Smooth muscle cell of the brain vasculature (primary cell): ENCODE data around the gene TLE3.
"Not testable (repeated sequence)": the region's sequence is repeated elsewhere in the genome, so short reads cannot be mapped to it uniquely, and the experiment has no call there.

Experiments
- DNase-seq: peaks from one replicate; pipeline ENCODE4 v3.0.0-alpha.2; 2012; ENCODE audit warnings: low read depth, low spot score

TLE3 gene

DNA sequence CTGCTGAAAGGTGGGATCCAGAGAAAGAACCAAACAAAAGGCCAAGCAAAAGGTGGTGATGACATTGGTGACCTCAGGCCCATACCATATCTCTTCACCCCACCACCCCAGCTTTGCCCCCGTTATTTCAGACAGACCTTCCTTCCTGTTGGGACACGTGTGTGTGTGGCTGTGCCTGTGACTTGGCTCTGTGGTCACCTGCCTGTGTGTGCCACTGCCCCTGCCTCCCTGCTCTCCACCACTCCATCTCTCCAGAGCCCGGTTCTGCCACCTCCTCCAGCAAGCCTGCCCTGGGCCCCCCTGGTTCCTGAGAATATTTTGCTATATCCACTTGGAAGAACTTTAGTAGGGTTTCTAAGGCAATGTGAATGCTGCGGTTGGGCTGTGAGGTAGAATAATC lies 28.6 kb upstream of the TLE3 start:
- no peak for DNase-seq

DNA sequence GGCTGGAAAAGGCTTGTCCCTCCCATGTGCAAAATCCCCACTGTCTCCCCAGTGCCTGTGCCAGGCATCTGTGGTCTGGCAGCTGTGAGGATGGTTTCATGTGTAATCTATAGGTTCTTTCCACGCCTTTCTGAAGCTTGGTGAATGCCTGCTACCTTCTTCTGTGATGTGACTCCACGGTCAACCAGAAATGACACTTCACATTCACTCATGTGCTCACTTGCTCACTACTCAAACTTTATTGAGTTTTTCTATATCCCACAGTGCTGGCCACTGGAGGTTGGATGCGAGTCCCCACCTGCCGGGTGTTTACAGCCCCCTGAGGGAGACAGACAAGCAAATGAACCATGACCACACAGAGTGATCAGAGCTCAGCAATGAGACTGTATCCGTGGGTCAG lies 27.9 kb upstream of the TLE3 start:
- no peak for DNase-seq

DNA sequence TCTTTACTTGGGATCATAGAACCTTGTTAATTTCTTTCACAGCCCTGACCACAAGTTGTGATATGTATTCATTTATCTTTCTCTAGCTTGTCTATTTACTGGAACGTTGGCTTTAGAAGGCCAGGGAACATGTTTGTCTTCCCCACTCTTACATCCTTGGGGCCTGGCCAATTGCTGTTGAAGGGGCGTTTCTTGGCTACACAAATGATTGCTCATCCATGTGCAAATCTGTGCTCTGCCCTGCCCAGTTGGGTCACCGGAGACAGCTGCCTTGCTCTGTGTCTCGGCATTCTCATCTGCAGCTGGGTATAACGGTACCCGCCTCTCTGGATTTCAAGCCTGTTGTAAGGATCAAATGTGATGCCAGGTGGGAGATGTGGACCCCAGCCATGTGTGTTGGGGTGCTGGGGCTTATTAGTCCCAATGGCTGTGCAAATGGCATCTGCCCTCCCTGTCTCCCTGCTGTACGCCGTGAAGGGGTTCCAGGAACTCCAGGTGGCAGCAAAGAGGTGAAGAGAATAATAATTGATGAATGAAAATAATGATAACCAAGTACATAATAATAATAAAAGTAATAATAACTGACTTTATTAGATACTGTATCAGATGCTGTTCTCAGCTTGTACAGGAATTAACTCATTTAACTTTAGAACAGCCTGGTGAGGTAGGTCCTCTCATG lies 24.0 kb upstream of the TLE3 start:
- DNase-seq: no peak

DNA sequence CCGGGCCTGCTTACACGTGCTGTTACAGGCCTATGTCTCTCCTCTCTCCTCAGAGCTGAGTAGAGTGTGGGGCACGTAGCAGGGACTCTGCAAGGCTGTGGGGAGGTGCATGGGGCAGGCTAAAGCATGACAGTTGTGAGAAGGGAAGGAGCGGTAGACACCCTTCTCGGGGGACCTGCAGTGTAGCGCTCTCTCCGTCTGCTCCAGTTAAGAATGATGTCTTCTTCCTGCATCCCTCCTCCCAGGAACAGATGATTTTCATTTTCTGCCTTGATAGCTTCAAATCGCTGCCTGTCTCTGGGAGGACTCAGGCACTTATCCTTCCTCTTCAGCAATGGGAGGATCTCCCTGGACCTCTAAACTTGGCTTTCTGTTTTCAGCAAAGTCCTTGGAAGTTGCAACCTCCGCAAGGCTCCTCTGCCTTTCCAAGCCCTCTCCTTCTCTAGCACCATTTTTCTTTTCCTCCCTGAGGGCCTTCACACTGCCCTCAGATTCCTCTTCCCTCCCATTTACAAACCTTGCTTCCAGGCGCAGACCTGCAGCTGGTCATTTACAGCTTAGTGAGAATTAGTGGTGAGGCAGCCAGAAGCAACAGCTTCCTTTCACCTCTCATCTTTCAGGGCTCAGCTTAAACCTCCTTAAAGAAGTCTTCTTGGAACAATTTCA lies 23.4 kb upstream of the TLE3 start:
- no peak for DNase-seq

DNA sequence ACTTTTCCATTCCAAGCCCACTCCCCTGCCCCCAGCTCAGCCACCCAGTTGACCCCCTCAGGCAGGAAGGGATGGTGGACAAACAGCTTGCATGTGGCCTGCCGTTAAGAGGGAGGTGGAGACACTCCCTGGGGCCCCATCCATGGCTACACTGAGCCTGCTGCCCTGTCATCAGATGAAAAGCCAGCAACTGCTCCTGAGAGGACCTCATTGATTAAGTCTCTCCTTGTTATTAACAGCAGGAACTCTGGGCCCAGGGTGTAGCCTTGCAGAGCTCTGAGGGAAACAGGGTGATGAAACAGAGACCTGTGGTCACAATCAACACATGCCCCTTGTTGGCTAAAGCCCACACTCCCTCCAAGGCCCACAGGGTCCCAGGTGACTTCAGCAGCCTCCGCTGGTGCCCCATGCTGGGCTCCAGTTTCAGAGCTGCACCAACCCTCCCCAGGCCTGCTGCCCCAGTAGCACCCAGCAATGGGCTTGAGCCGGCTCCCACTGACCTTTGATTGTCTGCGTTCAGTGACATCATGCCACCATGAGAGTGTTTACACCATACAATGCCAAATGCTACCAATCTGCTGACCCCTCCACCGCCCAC lies 22.3 kb upstream of the TLE3 start:
- DNase-seq: no peak

DNA sequence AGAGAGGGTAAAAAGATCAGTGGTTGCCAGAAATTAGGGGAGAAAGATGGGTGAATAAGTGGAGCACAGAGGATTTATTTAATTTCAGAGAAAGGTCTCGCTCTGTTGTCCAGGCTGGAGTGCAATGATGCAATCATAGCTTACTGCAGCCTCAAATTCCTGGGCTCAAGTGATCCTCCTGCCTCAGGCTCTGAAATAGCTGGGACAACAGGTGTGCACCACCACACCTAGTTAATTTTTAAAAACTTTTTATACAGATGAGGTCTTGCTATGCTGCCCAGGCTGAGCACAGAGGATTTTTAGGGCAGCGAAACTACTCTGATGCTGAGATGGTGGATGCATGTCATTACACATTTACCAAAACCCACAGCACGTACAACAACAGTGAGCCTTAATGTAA lies 20.9 kb upstream of the TLE3 start:
- no peak for DNase-seq

DNA sequence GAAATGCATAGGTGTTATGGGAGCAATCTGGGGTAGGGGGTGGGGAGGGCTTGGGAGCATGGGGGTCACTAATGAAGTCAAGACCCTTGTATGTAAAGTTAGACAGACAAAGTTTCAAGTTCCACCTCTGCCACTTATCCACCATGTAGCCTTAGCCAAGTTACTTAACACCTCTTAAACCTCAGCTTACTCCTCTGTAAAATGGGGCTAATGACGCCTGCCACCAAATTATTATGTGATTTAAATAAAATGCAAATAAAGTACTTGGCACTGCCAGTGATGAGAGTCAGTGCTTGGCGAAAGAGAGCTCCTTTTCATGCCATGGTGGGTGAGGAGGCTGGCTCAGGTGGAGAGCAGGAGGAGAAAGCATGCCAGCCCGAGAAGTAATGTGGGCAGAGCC lies 18.6 kb upstream of the TLE3 start:
- DNase-seq: no peak

DNA sequence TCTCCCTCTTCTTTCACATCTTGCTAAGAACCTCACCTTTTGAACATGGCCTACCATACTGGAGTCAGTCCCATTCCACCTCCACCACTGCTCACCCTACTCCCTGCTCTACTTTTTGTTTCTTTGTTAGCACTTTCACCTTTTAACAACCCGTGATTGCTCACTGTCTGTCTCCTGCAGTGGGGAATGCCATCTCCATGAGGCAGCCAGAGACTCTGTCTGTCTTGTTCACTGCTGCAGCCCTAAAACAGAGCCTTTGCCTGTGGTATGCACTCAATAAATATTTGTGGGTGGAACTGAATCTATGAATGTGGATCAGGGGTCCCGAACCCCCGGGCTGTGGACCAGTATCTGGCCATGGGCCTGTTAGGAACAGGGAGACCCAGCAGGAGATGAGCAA lies 16.5 kb upstream of the TLE3 start:
- DNase-seq: no peak

DNA sequence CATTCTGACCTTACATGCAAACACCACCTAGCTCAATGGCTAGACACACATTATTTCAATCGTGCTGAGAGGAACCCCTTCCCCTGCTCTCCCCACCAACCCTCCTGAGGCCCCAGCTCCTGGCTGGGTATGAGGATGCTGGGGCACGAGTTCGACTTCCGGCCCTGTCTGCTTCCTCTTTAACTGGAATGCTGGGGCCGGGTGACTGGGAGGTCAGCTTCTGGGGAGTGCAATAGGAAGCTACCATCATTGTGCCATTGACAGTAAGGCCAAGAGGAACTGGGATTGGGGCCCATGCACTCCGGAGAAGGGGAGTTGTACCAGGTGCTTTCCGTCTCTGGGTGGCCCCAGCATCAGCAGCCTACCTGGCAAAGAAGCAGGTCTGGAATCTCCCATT lies 15.6 kb upstream of the TLE3 start:
- DNase-seq: no peak

DNA sequence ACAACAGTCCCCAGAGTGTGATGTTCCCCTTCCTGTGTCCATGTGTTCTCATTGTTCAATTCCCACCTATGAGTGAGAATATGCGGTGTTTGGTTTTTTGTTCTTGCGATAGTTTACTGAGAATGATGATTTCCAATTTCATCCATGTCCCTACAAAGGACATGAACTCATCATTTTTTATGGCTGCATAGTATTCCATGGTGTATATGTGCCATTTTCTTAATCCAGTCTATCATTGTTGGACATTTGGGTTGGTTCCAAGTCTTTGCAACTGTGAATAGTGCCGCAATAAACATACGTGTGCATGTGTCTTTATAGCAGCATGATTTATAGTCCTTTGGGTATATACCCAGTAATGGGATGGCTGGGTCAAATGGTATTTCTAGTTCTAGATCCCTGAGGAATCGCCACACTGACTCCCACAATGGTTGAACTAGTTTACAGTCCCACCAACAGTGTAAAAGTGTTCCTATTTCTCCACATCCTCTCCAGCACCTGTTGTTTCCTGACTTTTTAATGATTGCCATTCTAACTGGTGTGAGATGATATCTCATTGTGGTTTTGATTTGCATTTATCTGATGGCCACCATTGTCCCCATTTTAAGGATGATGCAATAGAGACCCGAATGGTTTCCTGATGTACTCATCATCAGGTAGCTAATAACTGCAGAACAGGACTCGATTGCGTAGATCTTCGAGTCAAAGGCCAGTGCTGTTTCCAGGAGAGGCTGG lies 15.0 kb upstream of the TLE3 start:
- not testable (repeated sequence) for DNase-seq

DNA sequence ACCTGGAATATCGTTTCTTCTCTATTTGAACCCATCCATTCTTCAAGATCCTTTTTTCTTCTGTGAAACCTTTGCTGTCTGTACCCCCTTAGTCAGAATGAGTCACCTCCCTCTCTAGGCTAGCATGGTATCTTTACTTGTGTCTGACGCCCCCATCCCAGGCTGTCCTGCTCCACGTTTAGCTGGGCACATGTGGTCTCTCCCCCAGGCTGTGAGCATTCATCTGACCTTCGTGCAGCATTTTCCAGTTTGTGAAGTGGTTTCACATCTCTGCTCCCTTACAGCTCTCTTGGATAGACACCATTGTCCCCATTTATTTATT lies 14.3 kb upstream of the TLE3 start:
- no peak for DNase-seq

DNA sequence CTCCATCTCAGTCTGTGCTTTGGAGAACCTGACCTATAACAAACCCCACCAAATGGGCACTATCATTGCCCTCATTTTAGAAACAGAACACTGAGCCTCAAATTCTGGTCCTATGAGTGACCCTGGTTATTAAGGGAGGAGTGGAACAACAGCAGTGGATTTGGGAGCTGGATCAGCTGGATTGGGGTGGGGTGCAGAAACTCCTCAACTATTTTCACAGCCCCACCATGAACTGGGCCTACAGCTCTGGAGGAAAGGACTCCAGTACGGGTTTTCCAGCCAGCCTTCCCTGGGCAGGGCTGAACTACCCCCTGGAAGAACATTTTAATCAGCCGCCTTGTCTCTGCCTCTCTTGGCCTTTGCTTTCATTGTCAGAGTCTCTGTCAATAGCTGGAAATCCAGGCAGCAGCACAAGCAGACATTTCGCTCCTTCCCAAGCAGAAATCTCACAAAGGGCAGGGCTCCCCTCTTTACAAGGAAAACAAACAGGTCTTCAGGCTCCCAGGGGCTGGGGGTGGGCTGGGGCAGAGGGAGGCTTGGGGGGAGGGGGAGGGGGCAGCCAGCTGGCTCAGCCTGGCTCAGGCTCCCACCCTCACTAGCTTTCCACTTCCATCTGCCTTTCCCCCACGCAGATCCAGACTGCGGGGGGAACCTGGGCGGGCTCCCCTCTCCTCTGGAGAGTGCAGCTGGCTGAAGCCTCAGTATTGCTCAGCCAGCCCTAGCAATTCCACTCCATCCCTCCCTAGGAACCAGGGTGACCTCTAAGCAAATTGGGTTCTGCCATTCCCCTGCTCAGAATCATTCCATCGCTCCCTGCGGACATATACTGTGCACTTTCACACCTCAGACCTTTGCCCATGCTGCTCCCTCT lies 13.7 kb upstream of the TLE3 start:
- DNase-seq: peak; percentile 45

DNA sequence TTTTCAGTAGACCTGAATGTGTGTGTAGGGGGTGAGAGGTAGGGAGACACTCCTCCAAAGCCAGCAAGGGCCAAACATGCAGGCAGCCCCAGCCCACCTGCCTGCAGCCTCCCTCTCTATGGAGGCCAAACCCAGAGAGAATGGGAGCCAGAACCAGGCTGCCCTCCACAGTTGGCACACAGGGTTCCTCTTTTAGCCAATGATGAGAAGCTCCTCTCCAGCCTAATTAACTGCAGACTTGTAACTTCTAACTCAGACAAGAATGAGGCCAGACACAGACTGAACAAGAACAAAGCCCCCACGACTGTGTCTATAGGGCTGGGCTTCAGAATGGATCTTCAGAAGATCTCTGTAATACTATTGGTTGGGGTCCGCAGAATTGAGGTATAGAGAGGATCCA lies 12.3 kb upstream of the TLE3 start:
- DNase-seq: no peak

DNA sequence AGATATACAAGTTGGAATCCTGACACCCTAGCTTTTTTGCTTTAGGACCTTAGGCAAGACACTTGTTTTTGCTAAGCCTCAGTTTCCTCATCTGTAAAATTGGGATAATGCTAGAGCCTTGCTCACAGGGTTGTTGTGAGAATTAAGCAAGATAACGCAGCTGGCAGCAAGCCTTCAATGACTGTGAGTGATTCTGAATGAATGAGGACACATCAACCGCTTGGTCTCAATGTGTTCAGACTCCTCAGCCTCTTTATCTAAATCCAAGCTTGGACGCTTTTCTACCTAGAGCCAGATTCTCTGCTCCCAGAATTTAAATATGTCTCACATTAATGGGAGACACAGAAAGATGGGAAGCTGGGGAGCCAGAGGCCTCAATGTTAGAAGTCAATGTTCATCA lies 11.8 kb upstream of the TLE3 start:
- DNase-seq: no peak

DNA sequence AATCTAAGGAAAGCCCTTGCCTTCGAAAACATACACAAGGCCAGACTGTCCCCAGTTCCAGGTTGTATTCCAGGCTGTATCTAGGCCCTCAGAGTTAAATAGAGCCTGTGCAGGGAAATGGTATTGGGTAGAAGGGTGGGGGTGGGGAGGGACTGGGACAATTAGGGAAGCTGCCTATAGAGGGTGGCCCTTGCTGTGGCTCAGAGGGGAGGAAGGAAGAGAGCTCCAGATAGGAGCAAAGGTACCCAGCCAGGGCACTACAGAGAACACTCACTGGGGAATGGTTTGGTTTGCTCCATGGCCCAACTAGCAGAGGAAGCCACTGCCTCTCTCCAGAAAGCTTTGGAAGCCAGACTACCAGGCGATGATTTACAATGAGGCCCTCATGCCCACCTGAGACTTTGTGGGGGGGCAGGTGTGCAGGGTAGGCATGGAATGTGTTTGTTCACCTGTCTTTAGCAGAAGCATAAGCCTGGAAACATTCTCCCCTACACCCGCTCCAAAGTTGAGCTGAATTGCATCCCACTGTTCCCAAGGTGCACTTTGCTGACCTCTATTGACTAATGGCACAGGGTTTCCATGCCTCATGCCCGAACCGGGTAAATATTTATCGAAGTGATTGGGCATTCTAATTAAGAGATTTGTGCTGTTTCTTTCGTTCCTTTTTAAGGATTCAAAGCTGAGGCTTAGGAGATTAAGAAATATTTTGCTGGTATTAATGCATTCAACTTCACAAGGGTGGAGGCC lies 6.3 kb upstream of the TLE3 start:
- no peak for DNase-seq

DNA sequence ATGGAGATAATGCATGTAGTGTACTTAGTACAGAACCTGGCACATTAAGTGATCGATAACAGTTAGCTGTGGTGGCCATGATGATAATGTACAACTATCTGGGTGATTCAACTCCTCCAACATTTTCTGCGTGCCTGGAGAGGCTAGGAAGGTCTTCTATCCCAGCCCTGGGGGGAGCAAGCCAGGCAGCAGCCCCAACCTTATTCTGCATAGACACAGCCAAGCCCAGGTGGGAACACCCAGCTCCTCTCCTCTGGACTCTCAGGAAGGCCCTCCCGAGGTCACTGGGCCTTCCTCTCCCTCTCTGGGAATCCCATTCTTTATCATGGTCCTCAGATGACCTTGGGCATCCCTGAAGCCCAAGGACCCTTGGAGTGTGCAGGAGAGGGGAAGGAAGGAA lies 5.1 kb upstream of the TLE3 start:
- no peak for DNase-seq

DNA sequence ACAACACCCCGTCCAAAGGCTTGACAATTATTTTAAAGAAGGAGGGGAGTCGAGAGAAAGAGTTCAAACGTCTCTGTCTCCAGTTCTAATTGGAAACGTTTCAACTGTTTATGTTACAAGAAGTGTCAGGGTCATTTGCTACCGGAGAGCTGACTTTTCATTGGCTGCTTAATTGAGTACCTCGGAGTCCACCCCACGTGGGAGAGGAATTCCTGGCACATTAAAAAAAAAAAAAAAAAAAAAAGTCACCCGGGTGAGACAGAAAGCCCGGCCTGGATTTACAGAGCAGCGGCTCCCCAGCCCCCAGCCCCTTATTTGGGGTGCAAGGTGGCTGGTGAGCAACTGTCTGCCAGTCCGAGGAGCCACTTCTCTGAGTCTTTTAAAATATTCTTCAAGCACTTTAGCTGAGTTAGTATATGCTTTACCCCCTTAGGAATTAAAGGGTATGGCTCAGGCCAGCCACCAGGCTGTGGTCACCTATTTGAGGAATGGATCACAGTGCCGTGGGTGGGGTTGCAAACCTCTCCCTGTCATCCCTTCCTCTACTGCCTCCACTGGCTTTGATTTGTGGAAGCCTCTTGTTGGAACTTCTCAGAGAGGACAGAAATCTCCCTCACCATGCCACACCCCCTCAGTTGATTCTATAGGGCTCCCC lies 3.9 kb upstream of the TLE3 start:
- DNase-seq: peak; percentile 63

DNA sequence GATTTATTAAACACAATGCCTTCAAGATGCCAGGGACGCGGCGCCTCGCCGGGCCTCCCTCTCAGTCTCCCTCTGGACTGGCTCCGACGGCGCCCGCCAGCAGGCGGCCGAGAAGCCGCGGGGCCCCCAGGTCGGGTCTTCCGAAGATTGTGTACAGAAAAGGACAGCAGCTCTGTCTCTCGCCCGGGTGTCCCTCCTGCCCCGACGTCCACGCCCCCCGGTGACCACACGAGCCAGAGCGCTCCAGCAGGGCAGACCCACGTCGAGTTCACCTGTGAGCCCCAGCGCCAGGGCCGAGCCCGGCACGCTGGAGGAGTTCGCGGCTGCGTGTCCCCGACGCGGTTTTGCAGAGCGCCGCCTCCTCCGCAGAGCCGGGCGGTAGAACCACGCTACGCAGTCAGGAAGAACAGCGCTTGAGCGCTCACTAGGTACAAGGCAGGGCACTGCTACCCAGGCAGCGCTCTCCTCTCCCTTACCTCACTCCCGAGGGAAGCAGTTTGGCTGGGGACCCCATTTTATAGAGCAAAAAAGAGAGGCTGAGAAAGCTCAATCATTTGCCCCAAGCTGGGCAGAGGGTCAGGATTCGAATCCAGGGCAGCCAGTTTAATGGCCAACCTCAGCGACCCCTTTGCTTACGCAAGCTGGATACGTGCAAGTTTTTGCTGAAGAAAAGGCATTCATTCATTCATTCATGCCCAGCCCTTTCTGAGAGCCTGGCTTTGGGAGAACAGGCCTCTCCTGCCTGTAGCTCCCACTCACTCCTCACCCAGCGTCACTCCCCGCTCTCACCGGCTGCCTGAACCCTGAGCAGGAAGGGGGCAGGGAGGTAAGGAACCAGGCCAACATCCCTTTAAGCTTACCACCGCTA lies 3.0 kb upstream of the TLE3 start:
- DNase-seq: no peak

DNA sequence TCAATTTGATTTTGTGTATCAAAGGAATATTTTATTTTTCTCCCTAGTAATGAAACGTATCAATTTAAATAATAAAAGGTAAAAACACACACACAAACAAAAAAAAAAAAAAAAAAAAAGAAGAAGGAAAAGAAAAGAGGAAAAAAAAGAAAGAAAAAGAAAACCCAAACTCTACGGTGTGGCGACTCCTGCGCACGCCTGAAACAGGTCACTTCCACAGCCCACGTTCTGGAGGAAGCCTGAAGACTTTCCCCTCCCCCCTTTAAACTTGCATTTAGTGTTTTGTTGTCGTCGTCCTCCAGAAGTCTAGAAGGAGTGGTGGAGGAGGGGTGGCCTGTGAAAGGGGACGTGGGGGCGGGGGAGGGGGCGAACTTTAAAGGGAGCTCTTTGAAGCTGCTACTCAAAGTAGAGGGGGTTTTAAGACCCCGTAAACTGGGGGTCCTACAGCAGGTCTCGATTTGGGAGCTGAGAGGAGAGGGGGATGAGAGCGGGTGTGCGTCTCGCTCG lies 2.3 kb upstream of the TLE3 start:
- DNase-seq: no peak
